Measurements from ENCODE around the gene MTMR11.

DNA sequence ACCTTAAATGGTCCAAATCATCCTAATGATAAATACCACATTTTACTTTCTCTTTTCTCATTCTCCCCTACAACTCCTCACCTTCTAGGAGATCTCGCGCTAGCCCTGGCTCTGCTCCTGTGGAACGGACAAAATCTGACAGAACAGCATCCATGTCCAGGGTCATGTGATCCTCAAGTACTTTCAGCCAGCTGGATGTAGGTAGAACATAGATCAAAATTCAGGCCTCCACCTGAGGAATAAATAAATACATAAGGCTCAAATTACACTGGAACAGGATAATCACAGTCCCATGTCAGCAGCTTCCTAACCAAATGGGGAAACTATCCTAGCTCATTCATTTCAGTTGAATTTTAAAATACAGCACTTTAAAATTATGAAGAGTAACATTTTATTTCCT is 40.7 kb upstream of the MTMR11 start:
- TF ChIP-seq, protein P1, sequence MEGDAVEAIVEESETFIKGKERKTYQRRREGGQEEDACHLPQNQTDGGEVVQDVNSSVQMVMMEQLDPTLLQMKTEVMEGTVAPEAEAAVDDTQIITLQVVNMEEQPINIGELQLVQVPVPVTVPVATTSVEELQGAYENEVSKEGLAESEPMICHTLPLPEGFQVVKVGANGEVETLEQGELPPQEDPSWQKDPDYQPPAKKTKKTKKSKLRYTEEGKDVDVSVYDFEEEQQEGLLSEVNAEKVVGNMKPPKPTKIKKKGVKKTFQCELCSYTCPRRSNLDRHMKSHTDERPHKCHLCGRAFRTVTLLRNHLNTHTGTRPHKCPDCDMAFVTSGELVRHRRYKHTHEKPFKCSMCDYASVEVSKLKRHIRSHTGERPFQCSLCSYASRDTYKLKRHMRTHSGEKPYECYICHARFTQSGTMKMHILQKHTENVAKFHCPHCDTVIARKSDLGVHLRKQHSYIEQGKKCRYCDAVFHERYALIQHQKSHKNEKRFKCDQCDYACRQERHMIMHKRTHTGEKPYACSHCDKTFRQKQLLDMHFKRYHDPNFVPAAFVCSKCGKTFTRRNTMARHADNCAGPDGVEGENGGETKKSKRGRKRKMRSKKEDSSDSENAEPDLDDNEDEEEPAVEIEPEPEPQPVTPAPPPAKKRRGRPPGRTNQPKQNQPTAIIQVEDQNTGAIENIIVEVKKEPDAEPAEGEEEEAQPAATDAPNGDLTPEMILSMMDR (IDR thresholded peaks at IDR 0.05; ENCODE audit: borderline replicate concordance, extremely low read depth, low read length, poor library complexity, severe bottlenecking) = no peak
- no peak for TF ChIP-seq EZH2 (IDR thresholded peaks at IDR 0.05; ENCODE audit: borderline replicate concordance, low read depth, low read length, severe bottlenecking)

Data from DND-41 (cell line).